LNCaP clone FGC (cell line): ENCODE results near the gene FBXO40.
"Not testable (repeated sequence)": the region's sequence is repeated elsewhere in the genome, so short reads cannot be mapped to it uniquely, and the experiment has no call there.

Experiments
- DNase-seq: peaks from one replicate; pipeline ENCODE4 v3.0.0-alpha.2; 2011; ENCODE audit warnings: low read depth
- H3K4me3 ChIP-seq: 2 replicates; pipeline ENCODE4 v1.5.1; 2011; ENCODE audit warnings: mild to moderate bottlenecking, low read depth, low read length, control low read depth
- TF ChIP-seq, protein P1 (sequence below): IDR thresholded peaks from 2 replicates; pipeline ENCODE4 v1.5.1; 2012; ENCODE audit warnings: mild to moderate bottlenecking; ENCODE audit not compliant: control insufficient read depth, insufficient read depth; ENCODE audit errors: extremely low read depth

Gene FBXO40

DNA sequence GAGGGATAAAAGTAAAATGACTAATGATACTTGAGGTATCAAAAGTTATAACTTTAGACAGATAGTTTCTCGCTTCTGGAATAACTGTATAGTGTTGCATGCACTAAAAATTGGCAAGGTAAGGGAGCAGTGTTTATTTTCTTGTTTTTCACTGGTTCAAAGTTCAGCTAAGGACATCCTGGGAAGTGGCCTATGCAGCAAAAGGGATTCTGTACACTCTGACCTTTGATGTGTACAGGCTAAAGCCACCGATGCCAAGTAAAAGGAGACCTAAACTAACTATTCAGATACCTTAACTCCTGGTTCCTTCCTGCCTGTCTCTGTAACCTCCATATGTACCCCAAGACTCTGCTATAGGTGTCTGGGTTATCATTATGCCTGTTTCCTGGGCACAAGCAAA lies 1.7 kb downstream of the FBXO40 start:
- DNase-seq = no peak
- TF ChIP-seq, protein P1, sequence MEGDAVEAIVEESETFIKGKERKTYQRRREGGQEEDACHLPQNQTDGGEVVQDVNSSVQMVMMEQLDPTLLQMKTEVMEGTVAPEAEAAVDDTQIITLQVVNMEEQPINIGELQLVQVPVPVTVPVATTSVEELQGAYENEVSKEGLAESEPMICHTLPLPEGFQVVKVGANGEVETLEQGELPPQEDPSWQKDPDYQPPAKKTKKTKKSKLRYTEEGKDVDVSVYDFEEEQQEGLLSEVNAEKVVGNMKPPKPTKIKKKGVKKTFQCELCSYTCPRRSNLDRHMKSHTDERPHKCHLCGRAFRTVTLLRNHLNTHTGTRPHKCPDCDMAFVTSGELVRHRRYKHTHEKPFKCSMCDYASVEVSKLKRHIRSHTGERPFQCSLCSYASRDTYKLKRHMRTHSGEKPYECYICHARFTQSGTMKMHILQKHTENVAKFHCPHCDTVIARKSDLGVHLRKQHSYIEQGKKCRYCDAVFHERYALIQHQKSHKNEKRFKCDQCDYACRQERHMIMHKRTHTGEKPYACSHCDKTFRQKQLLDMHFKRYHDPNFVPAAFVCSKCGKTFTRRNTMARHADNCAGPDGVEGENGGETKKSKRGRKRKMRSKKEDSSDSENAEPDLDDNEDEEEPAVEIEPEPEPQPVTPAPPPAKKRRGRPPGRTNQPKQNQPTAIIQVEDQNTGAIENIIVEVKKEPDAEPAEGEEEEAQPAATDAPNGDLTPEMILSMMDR = no peak
- H3K4me3 ChIP-seq = no peak overlapping the region

DNA sequence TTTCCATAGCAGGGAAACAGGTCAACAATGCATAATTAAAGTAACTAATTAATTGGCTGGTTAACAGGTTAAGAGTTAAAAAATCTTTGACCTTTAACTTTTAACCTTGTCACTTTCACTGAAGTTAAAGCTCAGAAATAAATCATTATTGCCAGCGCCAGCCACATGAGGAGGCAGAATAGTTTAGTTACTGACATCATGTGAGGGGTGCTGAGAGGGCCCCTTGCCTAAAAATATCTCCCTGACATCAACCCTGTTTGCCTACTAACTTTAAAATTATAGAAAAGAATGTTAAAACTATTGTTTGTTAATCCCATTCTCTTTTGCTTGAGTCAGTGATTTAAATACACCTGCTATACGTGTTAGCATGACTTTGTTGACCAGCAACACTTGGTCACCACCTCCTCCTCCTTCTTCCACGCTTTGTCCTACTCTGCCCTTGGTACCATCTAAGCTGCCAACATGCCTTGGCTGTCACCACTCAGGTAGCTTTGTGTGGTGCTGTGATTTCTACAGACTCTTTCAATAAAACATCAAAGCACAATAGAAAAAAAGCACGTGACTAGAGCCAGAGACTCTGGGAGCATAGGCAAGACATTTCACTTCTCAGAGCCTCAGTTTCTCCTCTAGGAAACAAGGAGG lies 2.7 kb downstream of the FBXO40 start:
- TF ChIP-seq, protein P1 = no peak
- H3K4me3 ChIP-seq = no peak overlapping the region
- DNase-seq = no peak

- TF ChIP-seq, protein P1 = no peak
- DNase-seq = no peak
- no peak overlapping the region for H3K4me3 ChIP-seq
Measured at GRCh38 chr3:121598564-121598963, 5.4 kb downstream of the FBXO40 start.

- not testable (repeated sequence) for DNase-seq, H3K4me3 ChIP-seq
Measured at GRCh38 chr3:121599900-121600299, 6.7 kb downstream of the FBXO40 start.

DNA sequence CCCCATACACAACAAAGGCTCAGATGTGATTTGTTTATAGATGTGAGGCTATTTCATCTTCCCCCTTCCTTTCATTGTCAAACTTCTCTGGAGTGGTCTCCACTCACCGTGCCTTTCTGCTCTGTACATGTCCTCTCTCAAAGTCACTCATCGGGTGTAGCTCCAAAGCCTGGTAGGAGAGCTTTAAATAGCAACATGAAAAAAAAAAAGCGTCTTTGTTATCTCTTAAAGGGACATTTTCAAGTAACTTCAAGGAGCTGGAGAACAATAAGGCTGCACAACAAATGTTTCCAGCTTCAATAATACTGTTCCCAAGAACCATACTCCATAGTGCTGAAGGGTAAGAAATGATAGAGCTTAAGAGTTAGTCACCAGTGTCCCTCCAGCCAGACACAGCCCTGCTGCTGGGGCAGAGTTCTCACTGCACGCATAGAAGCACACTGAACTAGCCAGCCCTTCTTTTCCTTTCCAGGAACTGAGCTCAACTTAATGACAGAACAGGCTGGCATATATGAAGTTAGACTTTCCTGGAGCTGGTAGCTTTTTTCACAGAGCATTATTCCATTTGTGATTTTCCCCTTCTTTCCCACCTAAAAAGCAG lies 8.1 kb downstream of the FBXO40 start:
- TF ChIP-seq, protein P1 = no peak
- H3K4me3 ChIP-seq = no peak overlapping the region
- DNase-seq = no peak

DNA sequence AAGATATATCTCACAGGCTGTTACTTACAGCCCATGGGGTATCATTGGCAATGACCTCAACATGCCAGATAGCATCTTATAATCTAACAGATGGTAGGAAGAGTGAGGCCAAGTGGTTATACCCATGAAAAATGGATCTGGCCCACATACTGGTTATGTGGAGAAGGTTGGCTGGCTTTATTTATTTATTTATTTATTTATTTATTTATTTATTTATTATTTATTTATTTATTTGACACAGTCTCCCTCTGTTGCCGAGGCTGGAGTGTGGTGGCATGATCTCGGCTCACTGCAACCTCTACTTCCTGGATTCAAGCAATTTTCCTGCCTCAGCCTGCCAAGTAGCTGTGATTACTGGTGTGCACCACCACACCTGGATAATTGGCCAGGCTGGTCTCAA lies 11.6 kb downstream of the FBXO40 start:
- no peak overlapping the region for H3K4me3 ChIP-seq
- DNase-seq = no peak
- TF ChIP-seq, protein P1 = no peak

GRCh38 chr3:121606106-121606505 lies 12.9 kb downstream of the FBXO40 start:
- no peak for DNase-seq
- no peak overlapping the region for H3K4me3 ChIP-seq
- TF ChIP-seq, protein P1 = no peak
